IMR-90 (cell line): ENCODE data around the gene NFKBIB. TPM values are rescaled to one million over a fixed set of nuclear protein-coding genes. Genes with fewer than 3 reads are reported as not detected.

ENCODE experiments used
- ATAC-seq: fragments of 200-7000 bp; cut with Tn5 transposase; 2 replicates; pipeline ENCODE4 v1.9.1; 2020; ENCODE audit warnings: low read depth, mild to moderate bottlenecking, moderate library complexity
- BruUV-seq: library from RNA; stranded (reverse); fragments of 400-500 nt; replicated peaks from 2 replicates; lab custom pipeline; 2021; lab: Mats Ljungman, UMichigan
- CTCF ChIA-PET: fragments of 300-600 bp; formaldehyde crosslinking; extraction: SDS; loops from one replicate; lab custom pipeline; 2021; ENCODE audit warnings: antibody characterized with exemption; lab: Yijun Ruan, JAX
- POLR2A ChIA-PET: fragments of 300-600 bp; sonication (Branson Sonifier 250); formaldehyde crosslinking; loops from one replicate; lab custom pipeline; 2022; ENCODE audit warnings: antibody characterized with exemption; ENCODE audit not compliant: unreplicated experiment; lab: Charles Lee
- DNase-seq: peaks from one replicate; pipeline ENCODE4 v3.0.0; 2013
- H2AFZ ChIP-seq: replicated peaks from 2 replicates; pipeline ENCODE3; 2013; ENCODE audit warnings: low read length, mild to moderate bottlenecking; ENCODE audit not compliant: poor library complexity
- H2AK5ac ChIP-seq: 2 replicates; pipeline ENCODE4 v1.6.1; 2013; ENCODE audit warnings: low read depth, low read length, inconsistent platforms
- H2AK9ac ChIP-seq: replicated peaks from 2 replicates; pipeline ENCODE3; 2013; ENCODE audit warnings: mild to moderate bottlenecking, low read depth, low read length, moderate library complexity; ENCODE audit not compliant: poor library complexity
- H2BK120ac ChIP-seq: 2 replicates; pipeline ENCODE4 v1.6.1; 2013; ENCODE audit warnings: low read depth, low read length, inconsistent platforms
- H2BK15ac ChIP-seq: 3 replicates; pipeline ENCODE4 v1.6.1; 2013; ENCODE audit warnings: low read depth, low read length, inconsistent platforms
- H2BK20ac ChIP-seq: 2 replicates; pipeline ENCODE4 v1.6.1; 2013; ENCODE audit warnings: low read depth, mild to moderate bottlenecking, inconsistent platforms, low read length, moderate library complexity
- H2BK5ac ChIP-seq: 2 replicates; pipeline ENCODE4 v1.6.1; 2013; ENCODE audit warnings: mild to moderate bottlenecking, low read depth, low read length, inconsistent platforms; ENCODE audit not compliant: poor library complexity, severe bottlenecking
- H3K14ac ChIP-seq: replicated peaks from 2 replicates; pipeline ENCODE4 v1.6.1; 2013; ENCODE audit warnings: low read depth, low read length, inconsistent platforms
- H3K18ac ChIP-seq: 2 replicates; pipeline ENCODE4 v1.6.1; 2013; ENCODE audit warnings: low read depth, low read length, control low read depth
- H3K23ac ChIP-seq: 2 replicates; pipeline ENCODE4 v1.6.1; 2013; ENCODE audit warnings: low read depth, low read length, inconsistent platforms
- H3K27ac ChIP-seq: 2 replicates; pipeline ENCODE4 v1.5.1; 2013; ENCODE audit warnings: mild to moderate bottlenecking, control low read depth, low read length; ENCODE audit not compliant: insufficient read depth
- H3K27me3 ChIP-seq: 2 replicates; pipeline ENCODE4 v1.6.1; 2013; ENCODE audit warnings: low read length; ENCODE audit not compliant: control insufficient read depth, insufficient read depth
- H3K36me3 ChIP-seq: 2 replicates; pipeline ENCODE4 v1.6.1; 2013; ENCODE audit warnings: low read length, mixed read lengths; ENCODE audit not compliant: control insufficient read depth, insufficient read depth
- H3K4ac ChIP-seq: 2 replicates; pipeline ENCODE4 v1.6.1; 2013; ENCODE audit warnings: low read depth, low read length, inconsistent platforms
- H3K4me1 ChIP-seq: 2 replicates; pipeline ENCODE4 v1.6.1; 2013; ENCODE audit warnings: low read length, mixed read lengths; ENCODE audit not compliant: control insufficient read depth, insufficient read depth
- H3K4me2 ChIP-seq: 2 replicates; pipeline ENCODE4 v1.6.1; 2013; ENCODE audit warnings: low read depth, mild to moderate bottlenecking, control low read depth, low read length, moderate library complexity
- H3K4me3 ChIP-seq: 2 replicates; pipeline ENCODE4 v1.5.1; 2013; ENCODE audit warnings: low read depth, mild to moderate bottlenecking, control low read depth, low read length, moderate library complexity; ENCODE audit not compliant: insufficient read depth
- H3K56ac ChIP-seq: 2 replicates; pipeline ENCODE4 v1.6.1; 2013; ENCODE audit warnings: low read length, inconsistent platforms; ENCODE audit not compliant: insufficient read depth; ENCODE audit errors: extremely low read depth
- H3K79me1 ChIP-seq, 2 experiments: 2 replicates each; pipeline ENCODE4 v1.6.1; 2013; ENCODE audit warnings: low read length in 2 of 2, inconsistent platforms in 1 of 2, low read depth in 1 of 2
- H3K9ac ChIP-seq: 2 replicates; pipeline ENCODE4 v1.6.1; 2013; ENCODE audit warnings: low read depth, low read length, control low read depth
- H3K9me1 ChIP-seq: 2 replicates; pipeline ENCODE4 v1.6.1; 2013; ENCODE audit warnings: low read length, inconsistent platforms; ENCODE audit not compliant: insufficient read depth
- H3K9me3 ChIP-seq: 2 replicates; pipeline ENCODE4 v1.6.1; 2013; ENCODE audit warnings: low read length; ENCODE audit not compliant: control insufficient read depth, insufficient read depth
- H4K20me1 ChIP-seq: 2 replicates; pipeline ENCODE4 v1.6.1; 2013; ENCODE audit warnings: low read length, inconsistent platforms; ENCODE audit not compliant: insufficient read depth
- H4K5ac ChIP-seq: 2 replicates; pipeline ENCODE4 v1.6.1; 2013; ENCODE audit warnings: mild to moderate bottlenecking, low read depth, low read length, control low read depth
- H4K8ac ChIP-seq, 2 experiments: 2 replicates each; pipeline ENCODE4 v1.6.1; 2013; ENCODE audit warnings: low read depth in 2 of 2, low read length in 2 of 2, control low read depth in 1 of 2, inconsistent platforms in 1 of 2
- H4K91ac ChIP-seq: 2 replicates; pipeline ENCODE4 v1.6.1; 2013; ENCODE audit warnings: low read depth, low read length, inconsistent platforms; ENCODE audit not compliant: insufficient read depth
- BHLHE40 ChIP-seq: fragments of 150-350 bp; IDR thresholded peaks from 2 replicates; pipeline ENCODE4 v1.6.1; 2016; ENCODE audit warnings: mild to moderate bottlenecking, low read depth, low read length
- CEBPB ChIP-seq: IDR thresholded peaks from 2 replicates; pipeline ENCODE4 v1.6.1; 2012; ENCODE audit warnings: low read depth, low read length, improper control_type of control experiment
- CHD1 ChIP-seq: IDR thresholded peaks from 2 replicates; pipeline ENCODE4 v1.6.1; 2012; ENCODE audit warnings: low read depth, low read length, improper control_type of control experiment
- CTCF ChIP-seq: conservative IDR thresholded peaks from 2 replicates; pipeline ENCODE4 v1.5.1; 2012; ENCODE audit warnings: mild to moderate bottlenecking, low read depth, low read length, improper control_type of control experiment
- ELK1 ChIP-seq: fragments of 150-350 bp; IDR thresholded peaks from 2 replicates; pipeline ENCODE4 v1.6.1; 2016; ENCODE audit warnings: low read depth, mild to moderate bottlenecking, low read length, moderate library complexity, borderline replicate concordance
- FOS ChIP-seq: fragments of 150-350 bp; IDR thresholded peaks from 2 replicates; pipeline ENCODE4 v1.6.1; 2016; ENCODE audit warnings: low read depth, low read length
- MAFK ChIP-seq: IDR thresholded peaks from 2 replicates; pipeline ENCODE4 v1.6.1; 2012; ENCODE audit warnings: low read depth, low read length, improper control_type of control experiment
- MAZ ChIP-seq: IDR thresholded peaks from 2 replicates; pipeline ENCODE4 v1.6.1; 2012; ENCODE audit warnings: low read depth, mild to moderate bottlenecking, low read length, improper control_type of control experiment, moderate library complexity, borderline replicate concordance
- MXI1 ChIP-seq: IDR thresholded peaks from 2 replicates; pipeline ENCODE4 v1.6.1; 2012; ENCODE audit warnings: low read depth, mild to moderate bottlenecking, low read length, moderate library complexity, borderline replicate concordance
- NFE2L2 ChIP-seq: fragments of 150-350 bp; IDR thresholded peaks from 2 replicates; pipeline ENCODE4 v1.6.1; 2016; ENCODE audit warnings: low read depth, mild to moderate bottlenecking, low read length
- POLR2A ChIP-seq: IDR thresholded peaks from 2 replicates; pipeline ENCODE4 v1.6.1; 2012; ENCODE audit warnings: mild to moderate bottlenecking, low read depth, low read length
- RAD21 ChIP-seq: IDR thresholded peaks from 2 replicates; pipeline ENCODE4 v1.6.1; 2012; ENCODE audit warnings: low read length, improper control_type of control experiment
- RCOR1 ChIP-seq: IDR thresholded peaks from 2 replicates; pipeline ENCODE4 v1.6.1; 2012; ENCODE audit warnings: mild to moderate bottlenecking, low read length, improper control_type of control experiment; ENCODE audit not compliant: insufficient replicate concordance
- RFX5 ChIP-seq: IDR thresholded peaks from 2 replicates; pipeline ENCODE4 v1.8.0; 2012; ENCODE audit warnings: low read depth, mild to moderate bottlenecking, low read length, moderate library complexity
- SMC3 ChIP-seq: fragments of 150-350 bp; IDR thresholded peaks from 2 replicates; pipeline ENCODE4 v1.6.1; 2016; ENCODE audit warnings: low read depth, mild to moderate bottlenecking, antibody characterized with exemption, low read length, moderate library complexity
- USF2 ChIP-seq: fragments of 150-350 bp; IDR thresholded peaks from 2 replicates; pipeline ENCODE4 v1.6.1; 2017; ENCODE audit warnings: mild to moderate bottlenecking, antibody characterized with exemption, low read length, low read depth
- WGBS, 2 experiments: methylation state at CpG; one replicate each; pipeline versions ENCODE4 v1.1.5 to v1.1.7; 2013; ENCODE audit warnings: missing lambda C conversion rate in 2 of 2; ENCODE audit not compliant: insufficient read length in 1 of 2; ENCODE audit errors: extremely low coverage in 2 of 2; 5-methylcytosine and 5-hydroxymethylcytosine counted together
- dilution Hi-C: fragments of 300-500 bp; cut with HindIII; formaldehyde crosslinking; loops from one replicate; pipeline ENCODE4 v1.14.3; 2018; ENCODE audit warnings: low sequenced_read_pairs; ENCODE audit not compliant: unreplicated experiment
- in situ Hi-C: fragments of 300-500 bp; cut with MboI; formaldehyde crosslinking; loops from 3 replicates; pipeline ENCODE4 v1.14.3; 2019; ENCODE audit warnings: low sequenced_read_pairs, inconsistent platforms, mixed read lengths
- intact Hi-C: fragments of 100-400 bp; cut with micrococcal nuclease; formaldehyde crosslinking; loops from 2 replicates; pipeline ENCODE4 v1.10.0; 2022
- polyA plus RNA-seq, 3 experiments: library from polyadenylated mRNA; depleted of rRNA; stranded (reverse); fragments of >200 nt; gene quantifications; 2 replicates each; pipeline ENCODE4 v1.2.3, GENCODE V29; 2012; ENCODE audit warnings: low replicate concordance in 1 of 3
- total RNA-seq: library from RNA; depleted of rRNA; stranded (reverse); fragments of >200 nt; gene quantifications from 2 replicates; pipeline ENCODE4 v1.2.3, GENCODE V29; 2012

Gene NFKBIB
- total and polyA plus RNA-seq, 2 of the 4 experiments (the other 2 are of a cell fraction): 7.5 to 25.5 TPM

GRCh38 chr19:38922482-38922881, 22.7 kb downstream of the NFKBIB start:
- ATAC-seq: no peak
- Histone ChIP-seq H3K27ac (no peak overlapping the region), H2BK15ac (no peak overlapping the region), H3K27me3 (no peaks in the 10 kb centered on the region), H2BK20ac (no peak overlapping the region), H3K14ac (no peak overlapping the region), H3K18ac (no peak overlapping the region), H3K9ac (no peak overlapping the region), H3K4me2 (no peak overlapping the region), H3K79me1 (no peaks in the 10 kb centered on the region), H3K36me3 (peaks cover 20% of the 10 kb centered on the region), H4K8ac (no peak overlapping the region), H2BK5ac (no peak overlapping the region), H3K4me1 (no peaks in the 10 kb centered on the region), H3K4ac (no peak overlapping the region), H2AK5ac (no peak overlapping the region), H2AK9ac (no peak overlapping the region), H4K91ac (no peak overlapping the region), H3K9me1 (no peaks in the 10 kb centered on the region), H3K56ac (no peak overlapping the region), H3K4me3 (no peak overlapping the region), H3K9me3 (no peaks in the 10 kb centered on the region), H4K5ac (no peak overlapping the region), H4K20me1 (no peaks in the 10 kb centered on the region; the same call in 1 of the 2 replicates), H2BK120ac (no peak overlapping the region), H3K23ac (no peak overlapping the region), H2AFZ (no peak overlapping the region)
- dilution Hi-C loops (no loop called here), in situ Hi-C loops (loop anchor here (10.0 to 25.0 kb wide), 2 partner anchors 185 to 298 kb away; partner anchors contain the start of gene CAPN12), intact Hi-C loops (no loop called here)
- no peak for TF ChIP-seq NFE2L2
- no peak for TF ChIP-seq POLR2A
- TF ChIP-seq CHD1: no peak
- no peak for TF ChIP-seq FOS
- TF ChIP-seq MXI1: no peak
- TF ChIP-seq MAFK: no peak
- no peak for TF ChIP-seq RAD21
- TF ChIP-seq CEBPB: no peak
- TF ChIP-seq ELK1: no peak
- no peak for TF ChIP-seq RFX5
- no peak for TF ChIP-seq USF2
- TF ChIP-seq RCOR1: no peak
- no peak for TF ChIP-seq CTCF
- TF ChIP-seq BHLHE40: no peak
- TF ChIP-seq MAZ: no peak
- TF ChIP-seq SMC3: no peak
- ChIA-PET CTCF (interaction anchor here (1.8 kb wide), 1 partner anchor 8 kb away, joined by 5 read pairs; the partner anchor contains the start of genes MRPS12 and SARS2), POLR2A (no interaction called here)
- DNase-seq: no peak
- 100% methylated on average over 2 of the region's 5 CpGs; no CpG with 5 or more reads in 1 of the 2 experiments for WGBS, 2 experiments
- BruUV-seq: TSS peak; percentile 22
